ENCODE measurements around the gene POLR3C. TPM values are rescaled to one million over a fixed set of nuclear protein-coding genes. Genes with fewer than 3 reads are reported as not detected.
"Not testable (repeated sequence)": the region's sequence is repeated elsewhere in the genome, so short reads cannot be mapped to it uniquely, and the experiment has no call there.

The POLR3C gene
- total RNA-seq, 2 experiments from 2014 or later = 57.1 to 78.8 TPM

GRCh38 chr1:145806408-145806807, 17.6 kb upstream of the POLR3C start:
- BruUV-seq (replicated peaks) = no TSS peak
- H3K4me1 ChIP-seq (ENCODE audit: insufficient read depth, low read length, poor library complexity, severe bottlenecking) = no peaks in the 10 kb centered on the region
- CTCF ChIA-PET (ENCODE audit: unreplicated experiment) = interaction anchor here (0.8 kb wide), 1 partner anchor 23 kb away, joined by 3 read pairs; no protein-coding TSS in a partner anchor

GRCh38 chr1:145806844-145807243, 17.2 kb upstream of the POLR3C start:
- intact Hi-C loops (cut with micrococcal nuclease; ENCODE audit: unreplicated experiment) = no loop called here
- POLR2A ChIA-PET = interaction anchor here (0.8 kb wide), 1 partner anchor 27 kb away, joined by 3 read pairs; no protein-coding TSS in a partner anchor
- Histone ChIP-seq H4K20me1 (ENCODE audit: insufficient read depth, low read length) (no peaks in the 10 kb centered on the region), H3K4me1 (ENCODE audit: insufficient read depth, low read length, poor library complexity, severe bottlenecking) (no peaks in the 10 kb centered on the region), H3K36me3 (ENCODE audit: insufficient read depth, low read length) (no peaks in the 10 kb centered on the region), H3K4me3 (ENCODE audit: low read depth, low read length, poor library complexity, severe bottlenecking) (no peak overlapping the region), H3K79me2 (ENCODE audit: insufficient read depth, low read depth, low read length) (peaks cover 53% of the 10 kb centered on the region), H3K9me3 (ENCODE audit: low read length) (no peaks in the 10 kb centered on the region), H3K27ac (ENCODE audit: low read depth, low read length, poor library complexity, severe bottlenecking) (no peak overlapping the region), H3K9me2 (ENCODE audit: insufficient read depth, low read length) (no peaks in the 10 kb centered on the region), H3K4me2 (ENCODE audit: low read length) (no peak overlapping the region), H2AFZ (ENCODE audit: low read length) (no peak overlapping the region)
- TF ChIP-seq EZH2phosphoT487 (IDR thresholded peaks at IDR 0.05; ENCODE audit: borderline replicate concordance, low read depth, low read length) (no peak), CTCF (conservative IDR thresholded peaks at IDR 0.05; ENCODE audit: low read length) (no peak)
- CTCF ChIA-PET (ENCODE audit: unreplicated experiment) = interaction anchor here (0.8 kb wide), 1 partner anchor 22 kb away, joined by 3 read pairs; no protein-coding TSS in a partner anchor
- no TSS peak for BruUV-seq (replicated peaks)
- no peak for DNase-seq (ENCODE audit: low spot score)

More at GRCh38 chr1:145806408-145806807, 17.6 kb upstream of the POLR3C start:
- Histone ChIP-seq H4K20me1 (ENCODE audit: insufficient read depth, low read length) (no peaks in the 10 kb centered on the region), H3K9me3 (ENCODE audit: low read length) (no peaks in the 10 kb centered on the region), H3K79me2 (ENCODE audit: insufficient read depth, low read depth, low read length) (peaks cover 53% of the 10 kb centered on the region), H3K36me3 (ENCODE audit: insufficient read depth, low read length) (no peaks in the 10 kb centered on the region), H3K4me3 (ENCODE audit: low read depth, low read length, poor library complexity, severe bottlenecking) (no peak overlapping the region), H3K27ac (ENCODE audit: low read depth, low read length, poor library complexity, severe bottlenecking) (no peak overlapping the region), H3K4me2 (ENCODE audit: low read length) (no peak overlapping the region), H3K9me2 (ENCODE audit: insufficient read depth, low read length) (no peaks in the 10 kb centered on the region), H2AFZ (ENCODE audit: low read length) (no peak overlapping the region)
- POLR2A ChIA-PET = interaction anchor here (0.8 to 1.6 kb wide), 4 partner anchors 9 to 26 kb away, joined by 3 to 5 read pairs (median 4); no protein-coding TSS in a partner anchor
- intact Hi-C loops (cut with micrococcal nuclease; ENCODE audit: unreplicated experiment) = no loop called here
- DNase-seq (ENCODE audit: low spot score) = no peak
- TF ChIP-seq CTCF (conservative IDR thresholded peaks at IDR 0.05; ENCODE audit: low read length) (no peak), EZH2phosphoT487 (IDR thresholded peaks at IDR 0.05; ENCODE audit: borderline replicate concordance, low read depth, low read length) (no peak)

GRCh38 chr1:145812977-145813810, 10.8 kb upstream of the POLR3C start:
- intact Hi-C loops (cut with micrococcal nuclease; ENCODE audit: unreplicated experiment); CTCF ChIA-PET (ENCODE audit: unreplicated experiment); H3K27ac ChIP-seq (ENCODE audit: low read depth, low read length, poor library complexity, severe bottlenecking); H3K4me2 ChIP-seq (ENCODE audit: low read length); H2AFZ ChIP-seq (ENCODE audit: low read length); H3K9me3 ChIP-seq (ENCODE audit: low read length); H3K9me2 ChIP-seq (ENCODE audit: insufficient read depth, low read length); BruUV-seq (replicated peaks); H3K36me3 ChIP-seq (ENCODE audit: insufficient read depth, low read length); DNase-seq (ENCODE audit: low spot score); POLR2A ChIA-PET; H3K4me3 ChIP-seq (ENCODE audit: low read depth, low read length, poor library complexity, severe bottlenecking); H3K79me2 ChIP-seq (ENCODE audit: insufficient read depth, low read depth, low read length); H3K4me1 ChIP-seq (ENCODE audit: insufficient read depth, low read length, poor library complexity, severe bottlenecking); H4K20me1 ChIP-seq (ENCODE audit: insufficient read depth, low read length): not testable (repeated sequence)

GRCh38 chr1:145818095-145818494, 5.9 kb upstream of the POLR3C start:
- TSS peak; percentile 21 for BruUV-seq (replicated peaks)
- H2AFZ ChIP-seq (ENCODE audit: low read length); H3K9me2 ChIP-seq (ENCODE audit: insufficient read depth, low read length); H3K4me2 ChIP-seq (ENCODE audit: low read length); DNase-seq (ENCODE audit: low spot score); H3K4me3 ChIP-seq (ENCODE audit: low read depth, low read length, poor library complexity, severe bottlenecking); intact Hi-C loops (cut with micrococcal nuclease; ENCODE audit: unreplicated experiment); H3K36me3 ChIP-seq (ENCODE audit: insufficient read depth, low read length); H4K20me1 ChIP-seq (ENCODE audit: insufficient read depth, low read length); POLR2A ChIA-PET; H3K9me3 ChIP-seq (ENCODE audit: low read length); H3K79me2 ChIP-seq (ENCODE audit: insufficient read depth, low read depth, low read length); H3K4me1 ChIP-seq (ENCODE audit: insufficient read depth, low read length, poor library complexity, severe bottlenecking); CTCF ChIA-PET (ENCODE audit: unreplicated experiment); H3K27ac ChIP-seq (ENCODE audit: low read depth, low read length, poor library complexity, severe bottlenecking): not testable (repeated sequence)

GRCh38 chr1:145822779-145823331, 1.1 kb upstream of the POLR3C start:
- H4K20me1 ChIP-seq (ENCODE audit: insufficient read depth, low read length); H2AFZ ChIP-seq (ENCODE audit: low read length); H3K27ac ChIP-seq (ENCODE audit: low read depth, low read length, poor library complexity, severe bottlenecking); H3K9me3 ChIP-seq (ENCODE audit: low read length); H3K9me2 ChIP-seq (ENCODE audit: insufficient read depth, low read length); BruUV-seq (replicated peaks); intact Hi-C loops (cut with micrococcal nuclease; ENCODE audit: unreplicated experiment); CTCF ChIA-PET (ENCODE audit: unreplicated experiment); DNase-seq (ENCODE audit: low spot score): not testable (repeated sequence)
- POLR2A ChIA-PET = interaction anchor here (1.3 kb wide), 1 partner anchor 21 kb away, joined by 5 read pairs; no protein-coding TSS in a partner anchor
- peaks cover 26% of the 10 kb centered on the region for H3K4me1 ChIP-seq (ENCODE audit: insufficient read depth, low read length, poor library complexity, severe bottlenecking)
- peaks cover 32% of the 10 kb centered on the region for H3K79me2 ChIP-seq (ENCODE audit: insufficient read depth, low read depth, low read length)
- H3K4me3 ChIP-seq (ENCODE audit: low read depth, low read length, poor library complexity, severe bottlenecking) = peak overlapping the region; percentile 50
- peaks cover 26% of the 10 kb centered on the region for H3K36me3 ChIP-seq (ENCODE audit: insufficient read depth, low read length)
- peak overlapping the region; percentile 47; the same call in 1 of the 2 replicates for H3K4me2 ChIP-seq (ENCODE audit: low read length)
